Measurements from ENCODE around the gene GABRB3. TPM values are rescaled to one million over a fixed set of nuclear protein-coding genes. Genes with fewer than 3 reads are reported as not detected.

The GABRB3 gene
- total and polyA plus RNA-seq, 2 donors (not counting 1 experiment from before 2014, with no cell fraction given): 0.07 TPM; not detected in 1

DNA sequence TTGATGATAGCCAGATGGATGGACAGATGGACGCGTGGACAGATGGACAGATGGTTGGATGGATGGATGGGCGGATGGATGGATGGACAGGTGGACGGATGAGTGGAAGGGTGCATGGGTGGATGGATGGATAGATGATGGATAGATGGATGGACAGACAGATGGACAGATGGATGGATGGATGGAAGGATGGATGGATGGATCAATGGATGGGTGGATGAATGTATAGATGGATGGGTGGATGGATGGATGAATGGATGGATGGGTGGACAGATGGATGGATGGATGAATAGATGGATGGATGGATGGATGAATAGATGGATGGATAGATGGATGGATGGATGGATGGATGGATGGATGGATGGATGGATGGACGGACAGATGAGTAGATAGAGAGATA, 40.9 kb downstream of the GABRB3 start:
- no peak for TF ChIP-seq EZH2 (IDR thresholded peaks at IDR 0.05; ENCODE audit: borderline replicate concordance, insufficient read depth, low read depth, low read length, poor library complexity, severe bottlenecking)
- TF ChIP-seq, protein P1, sequence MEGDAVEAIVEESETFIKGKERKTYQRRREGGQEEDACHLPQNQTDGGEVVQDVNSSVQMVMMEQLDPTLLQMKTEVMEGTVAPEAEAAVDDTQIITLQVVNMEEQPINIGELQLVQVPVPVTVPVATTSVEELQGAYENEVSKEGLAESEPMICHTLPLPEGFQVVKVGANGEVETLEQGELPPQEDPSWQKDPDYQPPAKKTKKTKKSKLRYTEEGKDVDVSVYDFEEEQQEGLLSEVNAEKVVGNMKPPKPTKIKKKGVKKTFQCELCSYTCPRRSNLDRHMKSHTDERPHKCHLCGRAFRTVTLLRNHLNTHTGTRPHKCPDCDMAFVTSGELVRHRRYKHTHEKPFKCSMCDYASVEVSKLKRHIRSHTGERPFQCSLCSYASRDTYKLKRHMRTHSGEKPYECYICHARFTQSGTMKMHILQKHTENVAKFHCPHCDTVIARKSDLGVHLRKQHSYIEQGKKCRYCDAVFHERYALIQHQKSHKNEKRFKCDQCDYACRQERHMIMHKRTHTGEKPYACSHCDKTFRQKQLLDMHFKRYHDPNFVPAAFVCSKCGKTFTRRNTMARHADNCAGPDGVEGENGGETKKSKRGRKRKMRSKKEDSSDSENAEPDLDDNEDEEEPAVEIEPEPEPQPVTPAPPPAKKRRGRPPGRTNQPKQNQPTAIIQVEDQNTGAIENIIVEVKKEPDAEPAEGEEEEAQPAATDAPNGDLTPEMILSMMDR (IDR thresholded peaks at IDR 0.05): no peak
- no peaks in the 10 kb centered on the region for H3K36me3 ChIP-seq (replicated peaks in 1 of 2; ENCODE audit: control extremely low read depth in 1 of 2, control insufficient read depth in 1 of 2, extremely low read depth in 1 of 2, insufficient read depth in 2 of 2, low read length in 1 of 2)
- ChIA-PET CTCF (no interaction called here), POLR2A (no interaction called here)
- H3K4me2 ChIP-seq (replicated peaks; ENCODE audit: low read depth, low read length, poor library complexity, severe bottlenecking): no peak overlapping the region
- DNase-seq: no peak
- no peaks in the 10 kb centered on the region for H4K20me1 ChIP-seq (ENCODE audit: control insufficient read depth, insufficient read depth, low read length, poor library complexity, severe bottlenecking)
- 100% methylated on average over 4 of the region's 5 CpGs for WGBS (ENCODE audit: insufficient coverage)
- no peak overlapping the region for H3K4me3 ChIP-seq (ENCODE audit: control extremely low read depth in 1 of 5, extremely low read depth in 1 of 5, insufficient read depth in 1 of 5, low read depth in 2 of 5, low read length in 4 of 5)
- no peak overlapping the region for H3K27ac ChIP-seq (ENCODE audit: low read length in 2 of 2)
- no peak overlapping the region for H2AFZ ChIP-seq (ENCODE audit: insufficient read depth, low read depth, low read length, poor library complexity, severe bottlenecking)
- ATAC-seq (ENCODE audit: low read depth): no peak
- intact Hi-C loops (cut with micrococcal nuclease): no loop called here
- peaks cover 7% of the 10 kb centered on the region for H3K9me3 Mint-ChIP-seq (ENCODE audit: insufficient read depth)
- H3K9me3 ChIP-seq (ENCODE audit: control extremely low read depth in 1 of 3, control insufficient read depth in 2 of 3, insufficient read depth in 1 of 3, low read length in 2 of 3): peaks cover 0 to 17% (median 4%) of the 10 kb centered on the region in 3 donors
- H3K4me1 ChIP-seq (ENCODE audit: control insufficient read depth in 2 of 2, insufficient read depth in 2 of 2, low read length in 2 of 2): no peaks in the 10 kb centered on the region
- no peak overlapping the region for H3K27ac Mint-ChIP-seq
- no peak overlapping the region for H3K4me3 Mint-ChIP-seq
- H3K27me3 Mint-ChIP-seq: no peaks in the 10 kb centered on the region
- no peaks in the 10 kb centered on the region for H3K4me1 Mint-ChIP-seq
- H3K27me3 ChIP-seq (replicated peaks in 1 of 4; ENCODE audit: control extremely low read depth in 1 of 4, control insufficient read depth in 3 of 4, insufficient read depth in 4 of 4, low read length in 3 of 4): no peaks in the 10 kb centered on the region
- no peak overlapping the region for H3K9ac ChIP-seq (ENCODE audit: low read length)
- no peaks in the 10 kb centered on the region for H3K79me2 ChIP-seq (ENCODE audit: control insufficient read depth, insufficient read depth, low read length)

DNA sequence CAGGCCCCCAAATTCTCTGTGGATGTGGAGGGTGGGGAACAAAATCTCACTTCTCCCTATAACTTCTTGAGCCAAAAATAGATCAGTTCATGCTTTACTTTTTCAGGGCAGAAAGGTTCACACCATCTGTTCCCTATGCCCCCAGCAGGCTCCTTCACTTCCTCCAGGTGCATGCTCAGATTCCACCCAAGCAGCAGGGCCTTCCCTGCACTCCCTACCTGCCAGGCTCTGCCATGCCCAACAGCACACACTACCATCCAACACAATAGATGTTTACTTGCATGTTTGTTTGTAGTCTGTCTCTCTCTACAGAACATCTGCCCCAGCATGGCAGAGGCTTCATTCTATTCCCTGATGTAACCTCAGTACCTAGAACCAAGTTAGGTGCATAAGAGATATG, 43.3 kb downstream of the GABRB3 start:
- no peak overlapping the region for H2AFZ ChIP-seq (ENCODE audit: insufficient read depth, low read depth, low read length, poor library complexity, severe bottlenecking)
- no peak overlapping the region for H3K4me2 ChIP-seq (replicated peaks; ENCODE audit: low read depth, low read length, poor library complexity, severe bottlenecking)
- ATAC-seq (ENCODE audit: low read depth): no peak
- Mint-ChIP-seq H3K27me3 (no peaks in the 10 kb centered on the region), H3K4me3 (no peak overlapping the region), H3K4me1 (no peaks in the 10 kb centered on the region), H3K27ac (no peak overlapping the region), H3K9me3 (ENCODE audit: insufficient read depth) (peaks cover 7% of the 10 kb centered on the region)
- H3K9me3 ChIP-seq (ENCODE audit: control extremely low read depth in 1 of 3, control insufficient read depth in 2 of 3, insufficient read depth in 1 of 3, low read length in 2 of 3): peaks cover 0 to 14% (median 4%) of the 10 kb centered on the region in 3 donors
- H3K9ac ChIP-seq (ENCODE audit: low read length): no peak overlapping the region
- H3K79me2 ChIP-seq (ENCODE audit: control insufficient read depth, insufficient read depth, low read length): no peaks in the 10 kb centered on the region
- H3K27me3 ChIP-seq (replicated peaks in 1 of 4; ENCODE audit: control extremely low read depth in 1 of 4, control insufficient read depth in 3 of 4, insufficient read depth in 4 of 4, low read length in 3 of 4): no peaks in the 10 kb centered on the region
- H3K36me3 ChIP-seq (replicated peaks in 1 of 2; ENCODE audit: control extremely low read depth in 1 of 2, control insufficient read depth in 1 of 2, extremely low read depth in 1 of 2, insufficient read depth in 2 of 2, low read length in 1 of 2): no peaks in the 10 kb centered on the region
- no peak overlapping the region for H3K27ac ChIP-seq (ENCODE audit: low read length in 2 of 2)
- no peak overlapping the region for H3K4me3 ChIP-seq (ENCODE audit: control extremely low read depth in 1 of 5, extremely low read depth in 1 of 5, insufficient read depth in 1 of 5, low read depth in 2 of 5, low read length in 4 of 5)
- H4K20me1 ChIP-seq (ENCODE audit: control insufficient read depth, insufficient read depth, low read length, poor library complexity, severe bottlenecking): no peaks in the 10 kb centered on the region
- no peak for DNase-seq
- intact Hi-C loops (cut with micrococcal nuclease): no loop called here
- TF ChIP-seq, protein P1 (IDR thresholded peaks at IDR 0.05): no peak
- TF ChIP-seq EZH2 (IDR thresholded peaks at IDR 0.05; ENCODE audit: borderline replicate concordance, insufficient read depth, low read depth, low read length, poor library complexity, severe bottlenecking): no peak
- CTCF ChIA-PET: no interaction called here
- no peaks in the 10 kb centered on the region for H3K4me1 ChIP-seq (ENCODE audit: control insufficient read depth in 2 of 2, insufficient read depth in 2 of 2, low read length in 2 of 2)
- POLR2A ChIA-PET: no interaction called here

All from B cell (primary cell).